HL-60 (cell line): ENCODE data around the gene PCSK9.

ENCODE experiments used
- GABPA ChIP-seq: IDR thresholded peaks from 2 replicates; pipeline ENCODE4 v1.6.1; 2012; ENCODE audit warnings: low read depth
- POLR2AphosphoS5 ChIP-seq: IDR thresholded peaks from 2 replicates; pipeline ENCODE4 v1.6.1; 2012; ENCODE audit warnings: low read depth
- TF ChIP-seq, protein P1 (sequence below): IDR thresholded peaks from 2 replicates; pipeline ENCODE4 v1.6.1; 2012; ENCODE audit warnings: low read depth; ENCODE audit not compliant: insufficient replicate concordance
- TF ChIP-seq, protein P2 (sequence below): IDR thresholded peaks from one replicate; pipeline ENCODE4 v1.5.1; 2011; ENCODE audit warnings: low read length, control low read depth, inconsistent platforms; ENCODE audit not compliant: insufficient read depth

DNA sequence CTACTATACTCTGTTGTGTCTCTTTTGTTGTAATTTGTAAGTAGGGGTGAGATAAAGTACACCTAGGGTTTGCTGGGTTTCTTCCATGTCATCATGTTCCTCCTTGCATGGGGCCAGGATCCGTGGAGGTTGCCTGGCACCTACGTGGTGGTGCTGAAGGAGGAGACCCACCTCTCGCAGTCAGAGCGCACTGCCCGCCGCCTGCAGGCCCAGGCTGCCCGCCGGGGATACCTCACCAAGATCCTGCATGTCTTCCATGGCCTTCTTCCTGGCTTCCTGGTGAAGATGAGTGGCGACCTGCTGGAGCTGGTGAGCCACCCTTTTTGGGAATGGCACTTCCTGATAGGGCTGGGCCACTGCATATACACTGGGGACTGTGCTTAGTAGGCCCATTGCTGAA, 4.4 kb downstream of the PCSK9 start:
- TF ChIP-seq, protein P1, sequence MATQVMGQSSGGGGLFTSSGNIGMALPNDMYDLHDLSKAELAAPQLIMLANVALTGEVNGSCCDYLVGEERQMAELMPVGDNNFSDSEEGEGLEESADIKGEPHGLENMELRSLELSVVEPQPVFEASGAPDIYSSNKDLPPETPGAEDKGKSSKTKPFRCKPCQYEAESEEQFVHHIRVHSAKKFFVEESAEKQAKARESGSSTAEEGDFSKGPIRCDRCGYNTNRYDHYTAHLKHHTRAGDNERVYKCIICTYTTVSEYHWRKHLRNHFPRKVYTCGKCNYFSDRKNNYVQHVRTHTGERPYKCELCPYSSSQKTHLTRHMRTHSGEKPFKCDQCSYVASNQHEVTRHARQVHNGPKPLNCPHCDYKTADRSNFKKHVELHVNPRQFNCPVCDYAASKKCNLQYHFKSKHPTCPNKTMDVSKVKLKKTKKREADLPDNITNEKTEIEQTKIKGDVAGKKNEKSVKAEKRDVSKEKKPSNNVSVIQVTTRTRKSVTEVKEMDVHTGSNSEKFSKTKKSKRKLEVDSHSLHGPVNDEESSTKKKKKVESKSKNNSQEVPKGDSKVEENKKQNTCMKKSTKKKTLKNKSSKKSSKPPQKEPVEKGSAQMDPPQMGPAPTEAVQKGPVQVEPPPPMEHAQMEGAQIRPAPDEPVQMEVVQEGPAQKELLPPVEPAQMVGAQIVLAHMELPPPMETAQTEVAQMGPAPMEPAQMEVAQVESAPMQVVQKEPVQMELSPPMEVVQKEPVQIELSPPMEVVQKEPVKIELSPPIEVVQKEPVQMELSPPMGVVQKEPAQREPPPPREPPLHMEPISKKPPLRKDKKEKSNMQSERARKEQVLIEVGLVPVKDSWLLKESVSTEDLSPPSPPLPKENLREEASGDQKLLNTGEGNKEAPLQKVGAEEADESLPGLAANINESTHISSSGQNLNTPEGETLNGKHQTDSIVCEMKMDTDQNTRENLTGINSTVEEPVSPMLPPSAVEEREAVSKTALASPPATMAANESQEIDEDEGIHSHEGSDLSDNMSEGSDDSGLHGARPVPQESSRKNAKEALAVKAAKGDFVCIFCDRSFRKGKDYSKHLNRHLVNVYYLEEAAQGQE = no peak
- TF ChIP-seq, protein P2, sequence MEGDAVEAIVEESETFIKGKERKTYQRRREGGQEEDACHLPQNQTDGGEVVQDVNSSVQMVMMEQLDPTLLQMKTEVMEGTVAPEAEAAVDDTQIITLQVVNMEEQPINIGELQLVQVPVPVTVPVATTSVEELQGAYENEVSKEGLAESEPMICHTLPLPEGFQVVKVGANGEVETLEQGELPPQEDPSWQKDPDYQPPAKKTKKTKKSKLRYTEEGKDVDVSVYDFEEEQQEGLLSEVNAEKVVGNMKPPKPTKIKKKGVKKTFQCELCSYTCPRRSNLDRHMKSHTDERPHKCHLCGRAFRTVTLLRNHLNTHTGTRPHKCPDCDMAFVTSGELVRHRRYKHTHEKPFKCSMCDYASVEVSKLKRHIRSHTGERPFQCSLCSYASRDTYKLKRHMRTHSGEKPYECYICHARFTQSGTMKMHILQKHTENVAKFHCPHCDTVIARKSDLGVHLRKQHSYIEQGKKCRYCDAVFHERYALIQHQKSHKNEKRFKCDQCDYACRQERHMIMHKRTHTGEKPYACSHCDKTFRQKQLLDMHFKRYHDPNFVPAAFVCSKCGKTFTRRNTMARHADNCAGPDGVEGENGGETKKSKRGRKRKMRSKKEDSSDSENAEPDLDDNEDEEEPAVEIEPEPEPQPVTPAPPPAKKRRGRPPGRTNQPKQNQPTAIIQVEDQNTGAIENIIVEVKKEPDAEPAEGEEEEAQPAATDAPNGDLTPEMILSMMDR = no peak
- TF ChIP-seq POLR2AphosphoS5 (no peak), GABPA (no peak)
